NK-92 treated with Interleukin-12 subunit alpha and Interleukin-12 subunit beta, amount 100 ng/mL, for 24 hours (cell line): Measurements from ENCODE around the gene STPG1.

ENCODE experiments used
- DNase-seq: peaks from one replicate; lab custom pipeline; 2025; lab: John Stamatoyannopoulos, UW

Gene STPG1

GRCh38 chr1:24317956-24318614 lies 95.5 kb downstream of the STPG1 start:
- no peak for DNase-seq

- DNase-seq, result no peak
These were observed 96.5 kb downstream of the STPG1 start for GRCh38 chr1:24317081-24317480.

- DNase-seq, result no peak
These were observed 96.9 kb downstream of the STPG1 start for GRCh38 chr1:24316645-24317044.

- DNase-seq, result no peak
These were observed 98.2 kb downstream of the STPG1 start for GRCh38 chr1:24315391-24315790.

GRCh38 chr1:24311741-24312140 lies 101.8 kb downstream of the STPG1 start:
- DNase-seq, result no peak

- DNase-seq, result no peak
These were observed 102.3 kb downstream of the STPG1 start for GRCh38 chr1:24311234-24311633.

GRCh38 chr1:24309762-24310485 lies 103.7 kb downstream of the STPG1 start:
- no peak for DNase-seq

- DNase-seq, result no peak
These were observed 105.1 kb downstream of the STPG1 start for GRCh38 chr1:24308365-24309015.
